ENCODE data around the gene IMMP1L. TPM values are rescaled to one million over a fixed set of nuclear protein-coding genes. Genes with fewer than 3 reads are reported as not detected.

IMMP1L gene
- total RNA-seq, 1 experiment from 2014 or later = 38.5 TPM

- BruUV-seq (replicated peaks) = no TSS peak
- H3K27me3 ChIP-seq (ENCODE audit: insufficient read depth, low read length) = no peaks in the 10 kb centered on the region
- no peak overlapping the region for H2AFZ ChIP-seq (ENCODE audit: low read depth, low read length, poor library complexity, severe bottlenecking)
- no peak overlapping the region for H3K4me2 ChIP-seq (ENCODE audit: low read length)
- ChIA-PET RAD21 (ENCODE audit: low non-redundant PET in 1 of 2, low total read pairs in 2 of 2, uncharacterized antibody in 2 of 2, unreplicated experiment in 2 of 2) (no interaction called here), POLR2A (no interaction called here), CTCF (no interaction called here)
- H3K27ac ChIP-seq (ENCODE audit: low read depth, low read length) = no peak overlapping the region
- no peaks in the 10 kb centered on the region for H4K20me1 ChIP-seq (ENCODE audit: insufficient read depth)
- ATAC-seq = no peak
- DNase-seq (ENCODE audit: low read depth, low spot score) = no peak
- H3K36me3 ChIP-seq (ENCODE audit: control insufficient read depth in 1 of 2, insufficient read depth in 2 of 2, low read length in 2 of 2) = no peaks in the 10 kb centered on the region; a peak in 1 of 4 replicates
- H3K9ac ChIP-seq (ENCODE audit: low read length) = no peak overlapping the region
- H3K4me1 ChIP-seq (ENCODE audit: control insufficient read depth in 1 of 2, insufficient read depth in 2 of 2, low read length in 2 of 2) = no peaks in the 10 kb centered on the region
- H3K9me3 ChIP-seq (ENCODE audit: control insufficient read depth in 1 of 2, insufficient read depth in 1 of 2, low read depth in 1 of 2, low read length in 2 of 2) = no peaks in the 10 kb centered on the region
- H3K9me2 ChIP-seq (ENCODE audit: insufficient read depth) = no peaks in the 10 kb centered on the region
- no peaks in the 10 kb centered on the region for H3K79me2 ChIP-seq (ENCODE audit: insufficient read depth, low read length)
- no peak for TF ChIP-seq CTCF (IDR thresholded peaks at IDR 0.05 in 2 of 3, conservative IDR thresholded peaks at IDR 0.05 in 1 of 3; ENCODE audit: borderline replicate concordance in 1 of 3, insufficient read depth in 1 of 3, low read depth in 2 of 3, low read length in 2 of 3)
- TF ChIP-seq ZFX (IDR thresholded peaks at IDR 0.05) = no peak
- TF ChIP-seq SP1 (IDR thresholded peaks at IDR 0.05; ENCODE audit: low read depth) = no peak
- TF ChIP-seq POLR2A (IDR thresholded peaks at IDR 0.05; ENCODE audit: borderline replicate concordance, extremely low read depth, insufficient read depth, insufficient read length) = no peak
- TF ChIP-seq SIN3A (IDR thresholded peaks at IDR 0.05; ENCODE audit: low read depth) = no peak
- TF ChIP-seq EGR1 (IDR thresholded peaks at IDR 0.05; ENCODE audit: low read depth) = no peak
- TF ChIP-seq ZNF274 (IDR thresholded peaks at IDR 0.05; ENCODE audit: low read depth, low read length) = no peak
- no peak for TF ChIP-seq YY1 (IDR thresholded peaks at IDR 0.05; ENCODE audit: extremely low read depth, insufficient replicate concordance, low read depth, low read length)
- no peak for TF ChIP-seq JUND (IDR thresholded peaks at IDR 0.05)
- no peak for TF ChIP-seq RAD21 (IDR thresholded peaks at IDR 0.05; ENCODE audit: low read depth)
- TF ChIP-seq MAX (IDR thresholded peaks at IDR 0.05) = no peak
- TF ChIP-seq EZH2phosphoT487 (IDR thresholded peaks at IDR 0.05; ENCODE audit: borderline replicate concordance) = no peak
- no peak for TF ChIP-seq CEBPB (IDR thresholded peaks at IDR 0.05; ENCODE audit: low read depth)
- no peak overlapping the region for H3K4me3 ChIP-seq (replicated peaks in 1 of 2; ENCODE audit: low read depth in 1 of 2, low read length in 2 of 2)
- intact Hi-C loops (cut with micrococcal nuclease) = no loop called here
Measured at GRCh38 chr11:31529189-31529588, 19.8 kb upstream of the IMMP1L start.

Measured in HCT116 (cell line).